DMS53 (cell line): ENCODE measurements around the gene SDF2L1.
"Not testable (repeated sequence)": the region's sequence is repeated elsewhere in the genome, so short reads cannot be mapped to it uniquely, and the experiment has no call there.

ENCODE experiments used
- DNase-seq: peaks from one replicate; lab custom pipeline; 2025; lab: John Stamatoyannopoulos, UW

Gene SDF2L1

GRCh38 chr22:21686634-21687393 is 44.7 kb downstream of the SDF2L1 start:
- DNase-seq: no peak

GRCh38 chr22:21687685-21688259 is 45.7 kb downstream of the SDF2L1 start:
- no peak for DNase-seq

GRCh38 chr22:21688341-21688705 is 46.2 kb downstream of the SDF2L1 start:
- DNase-seq: no peak

GRCh38 chr22:21688706-21689381 is 46.7 kb downstream of the SDF2L1 start:
- DNase-seq: no peak

- DNase-seq: no peak
Measured at GRCh38 chr22:21690401-21690801, 48.3 kb downstream of the SDF2L1 start.

GRCh38 chr22:21691816-21692215 is 49.7 kb downstream of the SDF2L1 start:
- DNase-seq: no peak

GRCh38 chr22:21692856-21693255 is 50.8 kb downstream of the SDF2L1 start:
- DNase-seq: not testable (repeated sequence)

- DNase-seq: no peak
Measured at GRCh38 chr22:21693333-21693998, 51.4 kb downstream of the SDF2L1 start.
